NCI-H82 treated with DMSO at 0.1 percent for 48 hours (cell line): ENCODE data around the gene CENPP.
"Not testable (repeated sequence)": the region's sequence is repeated elsewhere in the genome, so short reads cannot be mapped to it uniquely, and the experiment has no call there.

Source experiments
- DNase-seq: peaks from one replicate; lab custom pipeline; 2025; ENCODE audit not compliant: unreplicated experiment; lab: John Stamatoyannopoulos, UW

CENPP gene

GRCh38 chr9:92377876-92378275 is 52.1 kb downstream of the CENPP start:
- no peak for DNase-seq

- no peak for DNase-seq
These were observed 53.3 kb downstream of the CENPP start for GRCh38 chr9:92378865-92379560.

GRCh38 chr9:92380603-92381002 is 54.9 kb downstream of the CENPP start:
- no peak for DNase-seq

GRCh38 chr9:92381775-92382174 is 56.0 kb downstream of the CENPP start:
- no peak for DNase-seq

GRCh38 chr9:92384375-92384774 is 58.6 kb downstream of the CENPP start:
- no peak for DNase-seq

GRCh38 chr9:92385001-92385400 is 59.2 kb downstream of the CENPP start:
- no peak for DNase-seq

- DNase-seq: no peak
These were observed 59.7 kb downstream of the CENPP start for GRCh38 chr9:92385477-92385876.

- no peak for DNase-seq
These were observed 60.2 kb downstream of the CENPP start for GRCh38 chr9:92385953-92386352.

- no peak for DNase-seq
These were observed 66.9 kb downstream of the CENPP start for GRCh38 chr9:92392690-92393089.

GRCh38 chr9:92393686-92394085 is 67.9 kb downstream of the CENPP start:
- DNase-seq: no peak

GRCh38 chr9:92395617-92396016 is 69.9 kb downstream of the CENPP start:
- no peak for DNase-seq

- no peak for DNase-seq
These were observed 72.1 kb downstream of the CENPP start for GRCh38 chr9:92397853-92398252.

GRCh38 chr9:92402360-92402759 is 76.6 kb downstream of the CENPP start:
- DNase-seq: no peak

- DNase-seq: no peak
These were observed 77.3 kb downstream of the CENPP start for GRCh38 chr9:92402826-92403745.

GRCh38 chr9:92404042-92404836 is 78.5 kb downstream of the CENPP start, which contains the start of gene OGN:
Gene OGN, minus strand, starts transcription at chr9:92404578. Its CDS starts 1,171 bp downstream, at chr9:92403407.
- DNase-seq: no peak

- DNase-seq: no peak
These were observed 80.1 kb downstream of the CENPP start for GRCh38 chr9:92405818-92406217.

- no peak for DNase-seq
These were observed 80.7 kb downstream of the CENPP start for GRCh38 chr9:92406477-92406876.

GRCh38 chr9:92407818-92408217 is 82.1 kb downstream of the CENPP start:
- no peak for DNase-seq

- DNase-seq: no peak
These were observed 83.2 kb downstream of the CENPP start for GRCh38 chr9:92408747-92409478.

- DNase-seq: not testable (repeated sequence)
These were observed 85.4 kb downstream of the CENPP start for GRCh38 chr9:92411157-92411556.

GRCh38 chr9:92414566-92414965 is 88.8 kb downstream of the CENPP start:
- DNase-seq: no peak
